Measurements from ENCODE around the gene ATP11A.

ATP11A gene

DNA sequence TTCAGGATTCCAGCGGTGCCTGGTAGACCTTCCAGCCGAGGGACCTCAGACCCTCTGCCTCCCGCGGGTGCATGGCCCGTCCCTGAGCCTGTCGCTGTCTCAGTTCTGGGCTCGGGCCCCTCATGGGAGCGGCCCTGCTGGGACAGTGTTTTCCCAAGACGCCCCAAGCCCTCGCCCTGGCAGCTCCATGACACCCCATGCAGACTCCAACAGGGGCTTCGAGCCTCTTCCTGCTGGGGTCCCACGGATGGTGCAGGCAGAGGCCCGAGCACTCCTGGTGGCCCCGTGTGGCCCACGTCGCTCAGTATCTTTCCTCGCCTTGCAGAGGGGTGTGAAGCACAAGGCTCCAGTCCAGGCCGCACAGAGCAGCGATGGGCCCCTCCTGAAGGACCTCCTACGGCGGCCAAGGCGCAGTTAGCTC is 190.4 kb downstream of the ATP11A start:
- Histone ChIP-seq H3K9me3 (ENCODE audit: insufficient read depth, low read length) (no peaks in the 10 kb centered on the region), H3K27me3 (ENCODE audit: low read depth, low read length) (no peaks in the 10 kb centered on the region), H3K4me2 (ENCODE audit: low read length) (no peak overlapping the region), H3K4me1 (ENCODE audit: low read length) (no peaks in the 10 kb centered on the region), H2AFZ (ENCODE audit: low read depth, low read length) (no peak overlapping the region), H3K9ac (ENCODE audit: low read length) (no peak overlapping the region), H4K20me1 (ENCODE audit: insufficient read depth, low read length) (no peaks in the 10 kb centered on the region), H3K79me2 (ENCODE audit: low read length) (no peaks in the 10 kb centered on the region), H3K36me3 (replicated peaks; ENCODE audit: low read depth, low read length) (peaks cover 15% of the 10 kb centered on the region), H3K4me3 (ENCODE audit: low read length) (no peak overlapping the region), H3K27ac (ENCODE audit: low read length) (no peak overlapping the region)
- no peak for TF ChIP-seq EZH2phosphoT487 (IDR thresholded peaks at IDR 0.05; ENCODE audit: low read depth)
- TF ChIP-seq, protein P1, sequence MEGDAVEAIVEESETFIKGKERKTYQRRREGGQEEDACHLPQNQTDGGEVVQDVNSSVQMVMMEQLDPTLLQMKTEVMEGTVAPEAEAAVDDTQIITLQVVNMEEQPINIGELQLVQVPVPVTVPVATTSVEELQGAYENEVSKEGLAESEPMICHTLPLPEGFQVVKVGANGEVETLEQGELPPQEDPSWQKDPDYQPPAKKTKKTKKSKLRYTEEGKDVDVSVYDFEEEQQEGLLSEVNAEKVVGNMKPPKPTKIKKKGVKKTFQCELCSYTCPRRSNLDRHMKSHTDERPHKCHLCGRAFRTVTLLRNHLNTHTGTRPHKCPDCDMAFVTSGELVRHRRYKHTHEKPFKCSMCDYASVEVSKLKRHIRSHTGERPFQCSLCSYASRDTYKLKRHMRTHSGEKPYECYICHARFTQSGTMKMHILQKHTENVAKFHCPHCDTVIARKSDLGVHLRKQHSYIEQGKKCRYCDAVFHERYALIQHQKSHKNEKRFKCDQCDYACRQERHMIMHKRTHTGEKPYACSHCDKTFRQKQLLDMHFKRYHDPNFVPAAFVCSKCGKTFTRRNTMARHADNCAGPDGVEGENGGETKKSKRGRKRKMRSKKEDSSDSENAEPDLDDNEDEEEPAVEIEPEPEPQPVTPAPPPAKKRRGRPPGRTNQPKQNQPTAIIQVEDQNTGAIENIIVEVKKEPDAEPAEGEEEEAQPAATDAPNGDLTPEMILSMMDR (IDR thresholded peaks at IDR 0.05; ENCODE audit: low read depth, low read length): no peak

GRCh38 chr13:112880976-112881540 is 191.2 kb downstream of the ATP11A start:
- Histone ChIP-seq H4K20me1 (ENCODE audit: insufficient read depth, low read length) (no peaks in the 10 kb centered on the region), H3K4me3 (ENCODE audit: low read length) (no peak overlapping the region), H3K4me1 (ENCODE audit: low read length) (no peaks in the 10 kb centered on the region), H3K4me2 (ENCODE audit: low read length) (no peak overlapping the region), H3K9ac (ENCODE audit: low read length) (no peak overlapping the region), H2AFZ (ENCODE audit: low read depth, low read length) (no peak overlapping the region), H3K9me3 (ENCODE audit: insufficient read depth, low read length) (no peaks in the 10 kb centered on the region), H3K27ac (ENCODE audit: low read length) (no peak overlapping the region), H3K79me2 (ENCODE audit: low read length) (no peaks in the 10 kb centered on the region), H3K36me3 (replicated peaks; ENCODE audit: low read depth, low read length) (peaks cover 16% of the 10 kb centered on the region), H3K27me3 (ENCODE audit: low read depth, low read length) (no peaks in the 10 kb centered on the region)
- TF ChIP-seq, protein P1 (IDR thresholded peaks at IDR 0.05; ENCODE audit: low read depth, low read length): no peak
- TF ChIP-seq EZH2phosphoT487 (IDR thresholded peaks at IDR 0.05; ENCODE audit: low read depth): no peak

- Histone ChIP-seq H2AFZ (ENCODE audit: low read depth, low read length) (no peak overlapping the region), H3K4me3 (ENCODE audit: low read length) (no peak overlapping the region), H4K20me1 (ENCODE audit: insufficient read depth, low read length) (no peaks in the 10 kb centered on the region), H3K36me3 (replicated peaks; ENCODE audit: low read depth, low read length) (peaks cover 16% of the 10 kb centered on the region), H3K4me2 (ENCODE audit: low read length) (no peak overlapping the region), H3K27ac (ENCODE audit: low read length) (no peak overlapping the region), H3K9ac (ENCODE audit: low read length) (no peak overlapping the region), H3K79me2 (ENCODE audit: low read length) (no peaks in the 10 kb centered on the region), H3K27me3 (ENCODE audit: low read depth, low read length) (no peaks in the 10 kb centered on the region), H3K4me1 (ENCODE audit: low read length) (no peaks in the 10 kb centered on the region), H3K9me3 (ENCODE audit: insufficient read depth, low read length) (no peaks in the 10 kb centered on the region)
- TF ChIP-seq, protein P1 (IDR thresholded peaks at IDR 0.05; ENCODE audit: low read depth, low read length): no peak
- TF ChIP-seq EZH2phosphoT487 (IDR thresholded peaks at IDR 0.05; ENCODE audit: low read depth): no peak
These were observed 192.1 kb downstream of the ATP11A start for GRCh38 chr13:112881656-112882554.

GRCh38 chr13:112882555-112883024 is 192.8 kb downstream of the ATP11A start:
- H3K27me3 ChIP-seq (ENCODE audit: low read depth, low read length): no peaks in the 10 kb centered on the region
- no peak overlapping the region for H3K9ac ChIP-seq (ENCODE audit: low read length)

More at GRCh38 chr13:112882555-112883024, 192.8 kb downstream of the ATP11A start:
- no peak for TF ChIP-seq EZH2phosphoT487 (IDR thresholded peaks at IDR 0.05; ENCODE audit: low read depth)
- TF ChIP-seq, protein P1 (IDR thresholded peaks at IDR 0.05; ENCODE audit: low read depth, low read length): no peak
- Histone ChIP-seq H3K4me1 (ENCODE audit: low read length) (no peaks in the 10 kb centered on the region), H3K36me3 (replicated peaks; ENCODE audit: low read depth, low read length) (peaks cover 16% of the 10 kb centered on the region), H3K27ac (ENCODE audit: low read length) (no peak overlapping the region), H3K79me2 (ENCODE audit: low read length) (no peaks in the 10 kb centered on the region), H4K20me1 (ENCODE audit: insufficient read depth, low read length) (no peaks in the 10 kb centered on the region), H2AFZ (ENCODE audit: low read depth, low read length) (no peak overlapping the region), H3K4me2 (ENCODE audit: low read length) (no peak overlapping the region), H3K4me3 (ENCODE audit: low read length) (no peak overlapping the region), H3K9me3 (ENCODE audit: insufficient read depth, low read length) (no peaks in the 10 kb centered on the region)
